HepG2 (cell line): ENCODE results near the gene COX6A2. TPM values are rescaled to one million over a fixed set of nuclear protein-coding genes. Genes with fewer than 3 reads are reported as not detected.
A peak's percentile ranks its signal among the peaks of the same experiment; 100 is the strongest.

Experiments
- ERF ChIP-seq: IDR thresholded peaks from 2 replicates; pipeline ENCODE4 v1.6.1; 2018; ENCODE audit warnings: missing biosample characterization, missing genetic modification reagents
- HNF4G ChIP-seq, 2 experiments: sonication (generic) in 1 of 2; formaldehyde crosslinking in 1 of 2; IDR thresholded peaks; 2 replicates each; pipeline versions ENCODE4 v1.4.0 to v1.6.1; 2011 to 2020; ENCODE audit warnings: borderline replicate concordance in 2 of 2, low read depth in 2 of 2, mild to moderate bottlenecking in 2 of 2, low read length in 1 of 2, missing genetic modification reagents in 1 of 2, moderate library complexity in 1 of 2
- IRF2 ChIP-seq: IDR thresholded peaks from 2 replicates; pipeline ENCODE4 v1.6.1; 2018; ENCODE audit warnings: missing genetic modification reagents, missing compliant biosample characterization
- JUN ChIP-seq: sonication (generic); formaldehyde crosslinking; IDR thresholded peaks from 2 replicates; pipeline ENCODE4 v1.4.0; 2020; ENCODE audit warnings: mild to moderate bottlenecking, missing genetic modification reagents
- KDM4B ChIP-seq: sonication (generic); formaldehyde crosslinking; IDR thresholded peaks from 2 replicates; pipeline ENCODE4 v1.4.0; 2020; ENCODE audit warnings: missing genetic modification reagents
- KLF13 ChIP-seq: sonication (generic); formaldehyde crosslinking; IDR thresholded peaks from 2 replicates; pipeline ENCODE4 v1.4.0; 2020; ENCODE audit warnings: mild to moderate bottlenecking, missing genetic modification reagents
- MAF1 ChIP-seq: sonication (generic); formaldehyde crosslinking; IDR thresholded peaks from 2 replicates; pipeline ENCODE4 v1.5.0; 2020; ENCODE audit warnings: missing genetic modification reagents, borderline replicate concordance
- SAFB2 ChIP-seq: sonication (generic); formaldehyde crosslinking; IDR thresholded peaks from 2 replicates; pipeline ENCODE4 v1.5.1; 2020; ENCODE audit warnings: missing genetic modification reagents, low read depth, mild to moderate bottlenecking, borderline replicate concordance
- SIN3A ChIP-seq: IDR thresholded peaks from 2 replicates; pipeline ENCODE4 v1.6.1; 2011; ENCODE audit warnings: low read depth, mild to moderate bottlenecking, control low read depth, low read length, borderline replicate concordance
- SMAD3 ChIP-seq: sonication (generic); formaldehyde crosslinking; IDR thresholded peaks from 2 replicates; pipeline ENCODE4 v1.4.0; 2020; ENCODE audit warnings: missing genetic modification reagents
- ZNF644 ChIP-seq: IDR thresholded peaks from 2 replicates; pipeline ENCODE4 v1.6.1; 2016; ENCODE audit warnings: low read depth
- ZNF724P ChIP-seq: sonication (generic); formaldehyde crosslinking; IDR thresholded peaks from 2 replicates; pipeline ENCODE4 v1.8.0; 2022; ENCODE audit warnings: missing genetic modification reagents, borderline replicate concordance
- ZSCAN30 ChIP-seq: sonication (generic); formaldehyde crosslinking; IDR thresholded peaks from 2 replicates; pipeline ENCODE4 v1.5.0; 2020; ENCODE audit warnings: mild to moderate bottlenecking, missing genetic modification reagents
- polyA plus RNA-seq, 8 experiments: library from polyadenylated mRNA; depleted of rRNA in 3 of 8; stranded (reverse) in 7 of 8; unstranded in 1 of 8; fragments of >200 nt; fragmentation: Illumina TruSeq in 4 of 8; extraction: Trizol in 4 of 8; gene quantifications; 2 replicates each; pipeline versions ENCODE4 v1.2.1 to v1.2.3, GENCODE V29; 2011 to 2016; ENCODE audit warnings: low read depth in 4 of 8, missing spikeins in 1 of 8, mixed read lengths in 1 of 8; ENCODE audit not compliant: insufficient read depth in 1 of 8
- total RNA-seq, 5 experiments: library from RNA; depleted of rRNA; stranded (reverse); fragments of >200 nt; fragmentation: Illumina TruSeq; extraction: Trizol; gene quantifications; 2 replicates each; pipeline ENCODE4 v1.2.3, GENCODE V29; 2016; ENCODE audit warnings: low read depth in 1 of 5
- TF ChIP-seq, protein P1 (sequence below): sonication (generic); formaldehyde crosslinking; IDR thresholded peaks from 2 replicates; pipeline ENCODE4 v1.5.1; 2020; ENCODE audit warnings: mild to moderate bottlenecking, moderate library complexity, missing genetic modification reagents
- TF ChIP-seq, protein P2 (sequence below): sonication (generic); formaldehyde crosslinking; IDR thresholded peaks from 2 replicates; pipeline ENCODE4 v1.4.0; 2020; ENCODE audit warnings: missing genetic modification reagents
- TF ChIP-seq, protein P3 (sequence below): sonication (generic); formaldehyde crosslinking; conservative IDR thresholded peaks from 2 replicates; pipeline ENCODE4 v1.4.0; 2020; ENCODE audit warnings: missing genetic modification reagents
- TF ChIP-seq, protein P4 (sequence below): sonication (generic); formaldehyde crosslinking; IDR thresholded peaks from 2 replicates; pipeline ENCODE4 v1.4.0; 2020; ENCODE audit warnings: low read depth, mild to moderate bottlenecking, missing genetic modification reagents
- TF ChIP-seq, protein P5 (sequence below): sonication (generic); formaldehyde crosslinking; conservative IDR thresholded peaks from 2 replicates; pipeline ENCODE4 v1.8.0; 2022; ENCODE audit warnings: mild to moderate bottlenecking, moderate library complexity, missing genetic modification reagents

Gene COX6A2
- total and polyA plus RNA-seq, 2 of the 13 experiments (the other 11 are each of a cell fraction or from before 2014, with no cell fraction given) = not detected

DNA sequence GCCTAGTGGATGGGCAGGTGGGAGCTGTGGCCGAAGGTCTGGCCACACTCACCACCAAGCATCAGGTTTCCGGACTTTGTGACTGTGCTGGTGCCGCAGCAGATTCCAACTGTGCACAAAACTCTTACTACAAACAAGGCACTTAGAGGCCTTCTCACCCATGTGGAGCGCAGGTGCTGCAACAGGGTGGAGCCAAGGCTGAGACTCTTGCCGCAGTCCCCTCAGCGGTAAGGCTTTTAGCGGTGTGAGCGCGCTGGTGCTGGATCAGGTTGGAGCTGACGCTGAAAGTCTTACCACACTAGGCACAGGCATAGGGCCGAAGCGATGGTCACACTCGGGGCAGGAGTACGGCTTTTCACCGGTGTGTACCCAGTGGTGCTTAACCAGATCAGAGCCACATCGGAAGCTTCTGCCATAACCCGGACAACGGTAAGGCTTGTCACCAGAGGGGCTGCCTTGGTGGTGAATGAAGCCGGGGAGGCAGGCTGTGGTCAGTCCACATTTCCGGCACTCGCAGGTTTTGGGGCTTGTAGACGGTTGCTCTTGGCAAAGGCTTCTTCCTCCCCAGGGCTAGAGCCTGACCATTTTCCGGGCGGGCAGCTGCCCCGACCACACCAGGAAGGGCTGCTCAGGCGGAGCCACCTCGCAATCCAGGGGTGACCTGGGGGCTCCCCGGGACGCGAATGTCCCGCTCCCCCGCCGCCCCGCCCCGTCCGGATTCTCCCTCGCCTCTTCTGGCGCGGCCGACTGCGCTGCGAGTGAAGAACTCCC lies 30.1 kb upstream of the COX6A2 start (continued):
- TF ChIP-seq, protein P1, sequence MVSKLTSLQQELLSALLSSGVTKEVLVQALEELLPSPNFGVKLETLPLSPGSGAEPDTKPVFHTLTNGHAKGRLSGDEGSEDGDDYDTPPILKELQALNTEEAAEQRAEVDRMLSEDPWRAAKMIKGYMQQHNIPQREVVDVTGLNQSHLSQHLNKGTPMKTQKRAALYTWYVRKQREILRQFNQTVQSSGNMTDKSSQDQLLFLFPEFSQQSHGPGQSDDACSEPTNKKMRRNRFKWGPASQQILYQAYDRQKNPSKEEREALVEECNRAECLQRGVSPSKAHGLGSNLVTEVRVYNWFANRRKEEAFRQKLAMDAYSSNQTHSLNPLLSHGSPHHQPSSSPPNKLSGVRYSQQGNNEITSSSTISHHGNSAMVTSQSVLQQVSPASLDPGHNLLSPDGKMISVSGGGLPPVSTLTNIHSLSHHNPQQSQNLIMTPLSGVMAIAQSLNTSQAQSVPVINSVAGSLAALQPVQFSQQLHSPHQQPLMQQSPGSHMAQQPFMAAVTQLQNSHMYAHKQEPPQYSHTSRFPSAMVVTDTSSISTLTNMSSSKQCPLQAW = peak; percentile 31; the same call in 1 of the 2 replicates
- TF ChIP-seq IRF2 (CRISPR knock-in tag) = peak; percentile 84
- 0 out of 2 replicates have a peak, but pooled peaks have one; percentile 29 for TF ChIP-seq ZSCAN30 (CRISPR knock-in tag)
- TF ChIP-seq MAF1 (CRISPR knock-in tag) = peak; percentile 32; the same call in 1 of the 2 replicates
- TF ChIP-seq, protein P2, sequence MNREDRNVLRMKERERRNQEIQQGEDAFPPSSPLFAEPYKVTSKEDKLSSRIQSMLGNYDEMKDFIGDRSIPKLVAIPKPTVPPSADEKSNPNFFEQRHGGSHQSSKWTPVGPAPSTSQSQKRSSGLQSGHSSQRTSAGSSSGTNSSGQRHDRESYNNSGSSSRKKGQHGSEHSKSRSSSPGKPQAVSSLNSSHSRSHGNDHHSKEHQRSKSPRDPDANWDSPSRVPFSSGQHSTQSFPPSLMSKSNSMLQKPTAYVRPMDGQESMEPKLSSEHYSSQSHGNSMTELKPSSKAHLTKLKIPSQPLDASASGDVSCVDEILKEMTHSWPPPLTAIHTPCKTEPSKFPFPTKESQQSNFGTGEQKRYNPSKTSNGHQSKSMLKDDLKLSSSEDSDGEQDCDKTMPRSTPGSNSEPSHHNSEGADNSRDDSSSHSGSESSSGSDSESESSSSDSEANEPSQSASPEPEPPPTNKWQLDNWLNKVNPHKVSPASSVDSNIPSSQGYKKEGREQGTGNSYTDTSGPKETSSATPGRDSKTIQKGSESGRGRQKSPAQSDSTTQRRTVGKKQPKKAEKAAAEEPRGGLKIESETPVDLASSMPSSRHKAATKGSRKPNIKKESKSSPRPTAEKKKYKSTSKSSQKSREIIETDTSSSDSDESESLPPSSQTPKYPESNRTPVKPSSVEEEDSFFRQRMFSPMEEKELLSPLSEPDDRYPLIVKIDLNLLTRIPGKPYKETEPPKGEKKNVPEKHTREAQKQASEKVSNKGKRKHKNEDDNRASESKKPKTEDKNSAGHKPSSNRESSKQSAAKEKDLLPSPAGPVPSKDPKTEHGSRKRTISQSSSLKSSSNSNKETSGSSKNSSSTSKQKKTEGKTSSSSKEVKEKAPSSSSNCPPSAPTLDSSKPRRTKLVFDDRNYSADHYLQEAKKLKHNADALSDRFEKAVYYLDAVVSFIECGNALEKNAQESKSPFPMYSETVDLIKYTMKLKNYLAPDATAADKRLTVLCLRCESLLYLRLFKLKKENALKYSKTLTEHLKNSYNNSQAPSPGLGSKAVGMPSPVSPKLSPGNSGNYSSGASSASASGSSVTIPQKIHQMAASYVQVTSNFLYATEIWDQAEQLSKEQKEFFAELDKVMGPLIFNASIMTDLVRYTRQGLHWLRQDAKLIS (CRISPR knock-in tag) = peak; percentile 94
- TF ChIP-seq KDM4B (CRISPR knock-in tag) = peak; percentile 56; the same call in 1 of the 2 replicates
- TF ChIP-seq ERF (CRISPR knock-in tag) = peak; percentile 96
- TF ChIP-seq JUN (CRISPR knock-in tag) = peak; percentile 77
- TF ChIP-seq, protein P3, sequence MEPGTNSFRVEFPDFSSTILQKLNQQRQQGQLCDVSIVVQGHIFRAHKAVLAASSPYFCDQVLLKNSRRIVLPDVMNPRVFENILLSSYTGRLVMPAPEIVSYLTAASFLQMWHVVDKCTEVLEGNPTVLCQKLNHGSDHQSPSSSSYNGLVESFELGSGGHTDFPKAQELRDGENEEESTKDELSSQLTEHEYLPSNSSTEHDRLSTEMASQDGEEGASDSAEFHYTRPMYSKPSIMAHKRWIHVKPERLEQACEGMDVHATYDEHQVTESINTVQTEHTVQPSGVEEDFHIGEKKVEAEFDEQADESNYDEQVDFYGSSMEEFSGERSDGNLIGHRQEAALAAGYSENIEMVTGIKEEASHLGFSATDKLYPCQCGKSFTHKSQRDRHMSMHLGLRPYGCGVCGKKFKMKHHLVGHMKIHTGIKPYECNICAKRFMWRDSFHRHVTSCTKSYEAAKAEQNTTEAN (CRISPR knock-in tag) = peak; percentile 97
- TF ChIP-seq SMAD3 (CRISPR knock-in tag) = peak; percentile 88
- TF ChIP-seq SAFB2 = peak; percentile 92; the same call in 1 of the 2 replicates
- no peak for TF ChIP-seq ZNF724P (CRISPR knock-in tag)
- TF ChIP-seq, protein P4, sequence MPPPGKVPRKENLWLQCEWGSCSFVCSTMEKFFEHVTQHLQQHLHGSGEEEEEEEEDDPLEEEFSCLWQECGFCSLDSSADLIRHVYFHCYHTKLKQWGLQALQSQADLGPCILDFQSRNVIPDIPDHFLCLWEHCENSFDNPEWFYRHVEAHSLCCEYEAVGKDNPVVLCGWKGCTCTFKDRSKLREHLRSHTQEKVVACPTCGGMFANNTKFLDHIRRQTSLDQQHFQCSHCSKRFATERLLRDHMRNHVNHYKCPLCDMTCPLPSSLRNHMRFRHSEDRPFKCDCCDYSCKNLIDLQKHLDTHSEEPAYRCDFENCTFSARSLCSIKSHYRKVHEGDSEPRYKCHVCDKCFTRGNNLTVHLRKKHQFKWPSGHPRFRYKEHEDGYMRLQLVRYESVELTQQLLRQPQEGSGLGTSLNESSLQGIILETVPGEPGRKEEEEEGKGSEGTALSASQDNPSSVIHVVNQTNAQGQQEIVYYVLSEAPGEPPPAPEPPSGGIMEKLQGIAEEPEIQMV = peak; percentile 96
- peak; percentile 20 for TF ChIP-seq KLF13 (CRISPR knock-in tag)
- TF ChIP-seq HNF4G (IDR thresholded peaks at IDR 0.05; ENCODE audit: borderline replicate concordance, low read depth, low read length) = peak; percentile 86
- peak; percentile 82 for TF ChIP-seq HNF4G (CRISPR knock-in tag; IDR thresholded peaks at IDR 0.05; ENCODE audit: borderline replicate concordance, low read depth)
- TF ChIP-seq, protein P5, sequence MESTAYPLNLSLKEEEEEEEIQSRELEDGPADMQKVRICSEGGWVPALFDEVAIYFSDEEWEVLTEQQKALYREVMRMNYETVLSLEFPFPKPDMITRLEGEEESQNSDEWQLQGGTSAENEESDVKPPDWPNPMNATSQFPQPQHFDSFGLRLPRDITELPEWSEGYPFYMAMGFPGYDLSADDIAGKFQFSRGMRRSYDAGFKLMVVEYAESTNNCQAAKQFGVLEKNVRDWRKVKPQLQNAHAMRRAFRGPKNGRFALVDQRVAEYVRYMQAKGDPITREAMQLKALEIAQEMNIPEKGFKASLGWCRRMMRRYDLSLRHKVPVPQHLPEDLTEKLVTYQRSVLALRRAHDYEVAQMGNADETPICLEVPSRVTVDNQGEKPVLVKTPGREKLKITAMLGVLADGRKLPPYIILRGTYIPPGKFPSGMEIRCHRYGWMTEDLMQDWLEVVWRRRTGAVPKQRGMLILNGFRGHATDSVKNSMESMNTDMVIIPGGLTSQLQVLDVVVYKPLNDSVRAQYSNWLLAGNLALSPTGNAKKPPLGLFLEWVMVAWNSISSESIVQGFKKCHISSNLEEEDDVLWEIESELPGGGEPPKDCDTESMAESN (CRISPR knock-in tag) = peak; percentile 91
- peak; percentile 81 for TF ChIP-seq ZNF644 (CRISPR knock-in tag)
- TF ChIP-seq SIN3A = no peak
